Endothelial cell of hepatic sinusoid (primary cell): ENCODE results near the gene CFAP107.

Experiments used
- in situ Hi-C: cut with HindIII; loops from 2 replicates; pipeline ENCODE4 v1.10.0; 2017; ENCODE audit warnings: low sequenced_read_pairs

The CFAP107 gene

DNA sequence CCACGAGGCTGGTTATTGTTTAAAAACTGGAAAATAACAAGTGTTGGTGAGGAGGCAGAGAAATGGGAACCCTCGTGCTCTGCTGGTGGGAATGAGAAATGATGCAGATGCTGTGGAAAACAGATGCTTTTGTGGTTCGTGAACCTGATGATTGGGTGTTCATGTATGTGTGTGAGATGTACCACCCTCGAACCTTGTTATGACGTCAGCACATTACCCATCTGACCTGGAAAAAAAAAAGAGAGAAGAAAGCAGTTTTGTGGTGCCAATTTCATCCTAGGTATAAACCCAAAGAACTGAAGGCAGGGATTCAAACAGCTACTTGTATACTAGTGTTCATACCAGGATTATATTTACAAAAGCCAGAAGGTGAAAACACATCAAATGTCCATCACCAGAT, 6.4 kb upstream of the CFAP107 start:
- in situ Hi-C loops: no loop called here

DNA sequence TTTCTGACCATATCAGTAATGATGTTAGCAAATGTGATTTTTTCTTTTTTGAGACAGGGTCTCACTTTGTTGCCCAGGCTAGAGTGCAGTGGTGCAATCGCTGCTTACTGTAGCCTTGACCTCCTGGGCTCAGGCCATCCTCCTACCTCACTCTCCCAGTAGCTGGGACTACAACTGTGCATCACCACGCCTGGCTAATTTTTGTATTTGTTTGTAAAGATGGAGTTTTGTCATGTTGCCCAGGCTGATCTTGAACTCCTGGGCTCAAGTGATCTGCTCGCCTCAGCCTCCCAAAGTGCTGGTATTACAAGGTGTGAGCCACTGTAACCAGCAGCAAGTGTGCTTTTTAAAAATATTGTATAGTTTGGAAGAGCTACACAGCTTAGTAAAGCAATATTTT, 4.1 kb upstream of the CFAP107 start:
- in situ Hi-C loops: no loop called here

DNA sequence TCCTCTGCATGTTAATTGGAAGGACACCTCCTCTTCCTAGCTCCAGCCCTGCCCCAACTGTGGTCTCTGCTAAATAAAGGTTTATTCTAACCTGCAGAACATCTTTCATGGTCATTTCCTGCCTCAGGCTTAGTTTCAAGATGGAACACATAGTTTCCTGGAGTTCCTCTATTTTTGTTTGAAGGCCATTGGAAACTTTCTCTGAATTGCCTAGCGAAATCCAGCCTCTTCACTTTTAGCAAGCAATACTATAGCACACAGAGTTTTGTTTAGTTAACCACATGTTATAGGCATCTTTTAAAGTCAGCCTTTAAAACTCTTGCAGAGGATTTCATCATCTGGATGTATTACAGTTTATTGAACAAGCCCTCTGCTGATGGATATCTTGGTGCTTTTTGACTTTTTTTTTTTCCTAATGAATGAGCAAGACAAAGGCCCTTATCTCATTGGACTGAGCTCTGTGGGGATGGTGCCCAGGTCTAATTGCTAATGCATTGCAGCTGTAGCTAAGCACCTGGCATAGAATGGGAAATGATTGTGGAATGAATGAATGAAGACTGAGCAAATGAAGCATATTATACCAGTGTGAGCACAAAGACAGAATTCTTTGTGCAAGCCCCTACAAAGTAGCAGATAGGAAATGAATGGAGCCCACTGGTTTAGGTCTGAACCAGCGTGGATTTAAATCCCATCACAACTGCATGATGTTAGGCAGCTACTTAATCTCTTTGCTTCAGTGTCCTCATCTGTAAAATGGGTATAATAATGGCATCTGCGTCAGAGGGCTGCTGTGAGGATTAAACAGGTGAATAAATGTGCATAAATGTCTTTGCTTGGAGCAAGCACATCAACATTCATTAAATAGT, 641 bp upstream of the CFAP107 start:
- in situ Hi-C loops: no loop called here

DNA sequence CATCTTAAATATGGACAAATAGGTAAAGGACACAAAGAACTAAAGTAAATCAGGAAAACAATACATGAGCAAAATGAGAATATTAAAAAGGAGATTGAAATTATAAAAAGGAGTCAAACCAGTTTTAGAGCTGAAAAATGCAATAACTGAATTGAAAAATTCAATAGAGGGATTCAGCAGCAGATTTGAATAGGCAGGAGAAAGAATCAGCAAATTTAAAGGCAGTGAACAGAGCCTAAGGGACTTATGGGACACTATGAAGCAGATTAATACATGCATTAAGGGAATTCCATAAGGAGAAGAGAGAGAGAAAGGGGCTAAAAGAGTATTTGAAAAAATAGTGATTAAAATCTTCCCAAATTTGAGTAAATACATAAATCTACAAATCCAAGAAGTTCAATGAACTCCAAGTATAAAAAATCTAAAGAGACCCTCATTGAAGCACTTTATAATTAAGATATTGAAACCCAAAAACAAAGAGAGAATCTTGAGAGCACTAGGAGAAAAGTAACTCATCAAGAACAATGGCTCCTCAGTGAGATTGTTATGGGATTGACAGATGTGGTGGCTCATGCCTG, 2.9 kb downstream of the CFAP107 start:
- in situ Hi-C loops: no loop called here

DNA sequence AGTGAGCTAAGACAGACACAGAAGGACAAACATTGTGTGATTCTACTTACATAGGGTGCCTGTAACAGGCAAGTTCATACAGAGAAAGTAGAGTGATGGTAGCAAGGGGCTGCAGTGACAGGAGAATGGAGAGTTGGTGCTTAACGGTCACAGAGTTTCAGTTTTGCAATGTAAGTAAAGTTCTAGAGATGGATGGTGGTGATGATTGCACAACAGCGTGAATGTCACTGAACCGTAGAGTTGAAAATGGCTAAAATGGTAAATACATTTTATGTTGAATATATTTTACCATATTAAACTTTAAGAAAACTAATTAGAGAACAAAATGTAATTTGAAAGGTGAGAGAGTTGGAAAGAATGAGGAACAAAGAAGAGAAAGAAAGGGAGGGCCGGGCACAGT, 8.7 kb downstream of the CFAP107 start:
- in situ Hi-C loops: no loop called here

DNA sequence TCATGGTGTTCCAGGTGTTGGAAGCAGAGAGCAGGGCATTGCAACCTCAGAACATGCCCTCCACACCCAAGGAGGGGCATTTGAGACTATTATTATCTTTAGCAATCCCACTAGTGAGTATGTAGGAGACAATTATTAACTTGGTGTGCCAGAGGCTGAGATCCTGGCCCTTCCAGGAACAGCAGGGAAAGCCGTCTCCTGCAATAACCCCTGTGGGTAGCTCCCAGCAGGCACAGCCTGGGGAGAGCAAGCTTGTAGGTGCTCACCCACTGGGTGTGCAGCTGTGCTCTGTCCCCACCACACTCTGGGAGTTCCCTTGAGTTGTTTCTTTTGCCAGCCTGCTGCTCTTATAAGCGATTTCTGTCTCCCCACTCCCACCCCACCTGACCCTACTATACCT, 10.3 kb downstream of the CFAP107 start:
- in situ Hi-C loops: no loop called here

DNA sequence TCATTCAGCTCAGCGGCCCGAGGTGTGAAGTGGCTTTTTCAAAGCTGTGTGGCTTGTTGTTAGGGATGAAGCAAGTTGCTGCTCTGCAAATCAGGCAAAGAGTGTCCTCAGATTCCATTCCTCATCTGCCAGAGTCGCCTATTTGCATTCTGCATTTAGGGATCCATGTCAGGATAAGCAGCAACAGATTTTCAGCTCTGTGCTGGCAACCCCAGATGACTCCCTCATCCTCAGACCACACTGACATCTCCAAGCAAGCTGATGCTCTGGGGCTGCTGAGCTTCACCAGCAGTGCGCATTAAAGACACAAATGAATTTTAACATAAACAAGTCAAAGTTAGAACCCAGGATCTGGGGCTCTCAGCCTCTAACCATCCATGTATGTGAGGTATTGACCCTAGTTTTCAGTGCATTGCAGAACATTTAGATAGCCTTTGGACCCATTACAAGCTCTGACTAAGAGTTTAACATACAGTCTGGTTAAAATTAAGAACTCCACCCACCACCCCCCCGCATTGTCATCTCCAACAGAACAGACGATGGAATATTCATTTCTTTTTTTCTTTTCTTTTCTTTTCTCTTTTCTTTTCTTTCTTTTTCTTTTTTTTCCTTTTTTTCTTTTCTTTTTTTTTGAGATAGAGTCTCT, 10.9 kb downstream of the CFAP107 start:
- in situ Hi-C loops: no loop called here

DNA sequence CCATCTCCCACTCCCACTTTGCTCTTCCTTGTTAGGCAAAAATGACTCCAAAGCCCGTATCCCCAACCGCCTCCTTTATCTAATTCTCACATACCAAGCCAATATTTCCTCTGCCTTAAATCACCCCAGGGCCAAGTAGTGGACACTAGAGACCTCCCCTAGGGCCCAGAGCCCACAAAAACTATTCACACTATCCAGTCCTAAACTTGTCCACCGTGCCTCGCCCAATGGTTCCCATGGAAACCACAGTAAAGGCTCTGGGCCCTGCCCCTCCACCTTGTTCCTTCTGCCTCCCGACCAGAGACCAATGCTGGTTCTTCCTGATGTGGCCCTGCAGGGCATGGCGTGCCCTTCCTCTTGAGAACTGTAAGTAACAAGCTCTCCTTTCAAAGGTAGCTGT, 11.8 kb downstream of the CFAP107 start:
- in situ Hi-C loops: no loop called here

DNA sequence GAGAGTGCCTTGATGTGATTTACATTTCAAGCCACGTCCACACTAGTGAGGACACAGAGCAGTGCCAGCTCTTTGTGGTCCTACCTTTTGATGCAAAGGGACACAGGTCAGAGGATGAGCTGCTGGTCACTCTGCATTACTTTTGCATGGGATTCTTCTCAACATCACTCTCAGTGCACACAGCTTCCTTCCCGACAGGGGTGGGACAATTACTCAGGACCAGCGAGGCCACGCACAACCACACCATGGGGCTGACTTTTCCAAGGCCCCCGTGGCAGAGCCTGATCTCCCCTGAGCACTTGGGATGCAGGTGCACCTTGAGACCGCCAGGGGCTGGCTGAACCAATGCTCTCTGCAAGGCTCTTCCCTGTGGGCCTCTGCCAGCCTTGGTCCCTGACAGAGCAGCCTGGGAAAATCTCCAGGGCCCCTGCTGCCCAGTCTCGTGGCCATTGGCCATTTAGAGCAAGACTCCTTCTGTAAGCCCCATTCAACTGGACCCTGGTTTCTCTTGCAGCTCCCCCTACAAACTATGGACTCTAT, 14.3 kb downstream of the CFAP107 start:
- in situ Hi-C loops: no loop called here

DNA sequence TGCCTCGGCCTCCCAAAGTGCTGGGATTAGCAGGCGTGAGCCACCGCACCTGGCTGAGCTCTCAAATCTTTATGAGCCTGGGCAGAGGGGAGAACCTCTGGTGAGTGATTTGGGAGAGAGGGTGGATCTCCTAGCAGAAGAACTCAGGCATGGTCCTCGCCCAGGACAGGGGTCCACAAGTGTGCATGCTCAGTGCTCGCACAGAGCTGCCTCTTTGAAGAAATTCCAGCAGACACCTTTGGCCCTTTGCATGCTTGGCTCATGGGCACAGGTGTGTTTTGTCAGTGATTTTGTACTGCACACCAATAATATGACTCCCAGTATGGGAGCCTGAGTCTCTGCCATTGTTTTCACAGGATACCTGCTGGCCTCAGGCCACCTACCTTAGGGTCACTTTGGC, 15.8 kb downstream of the CFAP107 start:
- in situ Hi-C loops: no loop called here

DNA sequence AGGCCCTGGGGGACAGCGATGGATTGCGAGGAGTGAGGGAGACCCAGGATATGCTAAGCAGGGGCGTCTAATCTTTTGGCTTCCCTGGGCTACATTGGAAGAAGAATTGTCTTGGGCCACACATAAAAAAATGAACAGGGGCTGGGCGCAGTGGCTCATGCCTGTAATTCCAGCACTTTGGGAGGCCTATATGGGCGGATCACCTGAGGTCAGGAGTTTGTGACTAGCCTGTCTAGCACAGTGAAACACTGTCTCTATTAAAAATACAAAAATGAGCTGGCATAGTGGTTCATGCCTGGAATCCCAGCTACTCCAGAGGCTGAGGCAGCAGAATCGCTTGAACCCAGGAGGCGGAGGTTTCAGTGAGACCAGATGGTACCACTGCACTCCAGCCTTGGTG, 16.8 kb downstream of the CFAP107 start:
- in situ Hi-C loops: no loop called here

DNA sequence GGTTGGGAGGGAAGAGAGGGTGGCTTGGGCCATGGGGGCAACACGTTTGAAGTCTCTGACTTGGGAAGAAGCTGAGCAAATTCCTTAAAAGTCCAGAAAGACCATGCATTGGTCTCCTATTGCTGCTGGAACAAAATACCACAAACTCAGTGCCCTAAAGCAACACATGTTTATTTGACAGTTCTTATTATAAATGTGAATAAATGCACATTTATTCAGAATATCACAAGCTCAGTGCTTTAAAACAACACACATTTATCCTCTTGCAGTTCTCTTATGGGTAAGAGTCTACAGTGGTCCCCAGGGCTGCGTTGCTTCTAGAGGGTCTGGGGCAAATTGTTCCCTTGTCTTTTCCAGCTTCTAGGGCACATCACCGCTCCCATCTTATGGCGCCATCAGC, 17.5 kb downstream of the CFAP107 start:
- in situ Hi-C loops: no loop called here

DNA sequence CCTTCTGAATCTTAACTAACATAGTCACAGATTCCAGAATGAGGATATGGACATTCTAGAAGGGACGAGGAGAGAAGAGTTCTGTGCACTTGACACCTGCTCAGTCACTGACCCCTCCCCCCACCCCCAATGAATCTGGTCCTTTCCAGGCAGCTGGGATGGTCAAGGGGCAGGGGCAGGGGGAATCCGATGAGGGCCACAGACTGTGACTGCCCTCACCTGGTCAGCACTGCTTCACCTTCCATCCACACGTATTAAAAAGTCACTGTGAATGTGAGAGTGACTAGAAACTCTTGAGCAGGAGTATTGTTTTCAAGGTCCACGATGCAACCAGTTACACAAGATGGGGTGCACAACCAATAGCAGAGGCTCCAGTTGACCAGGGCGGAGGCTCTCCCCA, 18.0 kb downstream of the CFAP107 start:
- in situ Hi-C loops: no loop called here

DNA sequence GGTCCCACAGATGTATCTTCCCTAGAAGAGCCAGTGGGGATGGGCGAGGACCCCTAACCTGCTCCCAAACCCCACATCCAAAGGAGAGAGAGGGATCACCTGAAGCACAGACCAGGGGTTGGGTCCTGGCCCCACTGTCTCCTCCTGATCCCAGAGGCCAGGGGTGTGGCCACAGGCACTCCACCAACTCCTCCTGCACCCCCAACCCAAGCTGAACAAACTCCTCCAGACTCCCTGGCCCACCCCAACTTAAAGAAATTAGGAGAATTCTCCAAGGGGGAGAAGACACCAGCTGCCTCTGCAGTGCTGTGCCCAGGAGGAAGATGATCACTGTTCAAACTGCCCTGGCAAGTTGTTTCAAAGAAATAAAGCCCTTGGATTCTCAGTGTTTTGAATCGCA, 23.0 kb downstream of the CFAP107 start:
- in situ Hi-C loops: no loop called here

DNA sequence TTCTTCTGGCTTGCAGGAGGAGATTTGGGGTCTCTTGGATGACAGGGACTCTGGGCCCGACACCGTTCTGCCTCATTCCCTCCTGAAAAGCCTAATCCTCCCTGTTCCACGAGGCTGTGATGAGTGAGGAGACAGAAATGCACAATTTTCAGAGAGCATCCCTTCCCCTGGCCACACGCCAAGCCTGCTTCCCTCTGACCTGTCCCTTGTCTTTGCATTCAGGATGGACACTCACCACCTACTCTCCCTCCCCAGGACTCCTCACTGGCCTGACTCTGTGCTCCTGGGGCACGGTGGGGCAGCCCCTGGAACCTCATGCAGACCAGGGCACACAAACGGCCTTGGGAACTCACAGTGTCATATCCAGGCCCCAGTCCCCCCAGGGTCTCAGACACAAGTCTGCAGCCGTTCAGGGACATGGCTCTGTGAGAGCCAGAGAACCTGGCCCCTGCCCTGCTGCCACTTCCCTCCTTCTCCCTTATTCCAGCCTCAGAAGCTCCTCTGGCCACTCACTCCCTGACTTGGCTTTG, 24.0 kb downstream of the CFAP107 start:
- in situ Hi-C loops: no loop called here

DNA sequence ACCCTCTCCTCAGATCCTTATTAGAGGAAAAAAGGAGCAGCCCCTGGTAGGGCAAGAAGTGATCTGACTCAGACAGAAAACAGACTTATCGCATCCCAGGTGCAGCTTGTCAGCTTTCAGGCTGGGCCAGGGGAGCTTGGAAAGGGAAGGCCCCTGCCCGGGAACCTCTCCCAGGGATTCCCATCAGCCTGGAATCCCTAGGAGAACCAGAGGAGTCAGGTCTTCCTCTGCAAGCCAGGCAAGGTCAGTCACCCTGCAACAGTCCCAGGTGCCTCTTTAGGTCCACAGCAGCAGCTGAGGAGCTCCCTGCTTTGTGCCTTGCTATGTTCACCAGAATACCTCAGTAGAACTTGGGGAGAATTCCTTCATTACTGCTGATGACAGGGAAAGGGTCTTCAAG, 24.6 kb downstream of the CFAP107 start:
- in situ Hi-C loops: no loop called here

DNA sequence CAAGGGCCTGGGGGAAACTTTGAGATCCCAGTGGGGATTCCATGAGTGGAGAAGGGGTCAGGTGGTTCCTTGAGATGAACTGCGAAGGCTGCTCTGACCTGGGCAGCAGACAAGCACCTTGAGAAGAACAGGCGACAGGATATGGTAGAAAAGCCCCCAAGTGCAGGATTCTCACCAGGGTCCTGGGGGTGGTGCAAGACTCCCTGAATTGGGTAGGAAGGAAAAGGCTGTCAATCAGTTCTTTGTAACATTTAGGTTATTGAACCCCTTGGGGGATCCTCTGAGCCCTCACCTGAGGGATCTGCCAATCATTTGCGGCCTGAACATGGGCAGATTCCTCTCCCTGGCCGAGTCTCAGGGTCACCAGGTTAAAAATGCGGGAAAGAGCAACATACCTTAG, 25.2 kb downstream of the CFAP107 start:
- in situ Hi-C loops: no loop called here

DNA sequence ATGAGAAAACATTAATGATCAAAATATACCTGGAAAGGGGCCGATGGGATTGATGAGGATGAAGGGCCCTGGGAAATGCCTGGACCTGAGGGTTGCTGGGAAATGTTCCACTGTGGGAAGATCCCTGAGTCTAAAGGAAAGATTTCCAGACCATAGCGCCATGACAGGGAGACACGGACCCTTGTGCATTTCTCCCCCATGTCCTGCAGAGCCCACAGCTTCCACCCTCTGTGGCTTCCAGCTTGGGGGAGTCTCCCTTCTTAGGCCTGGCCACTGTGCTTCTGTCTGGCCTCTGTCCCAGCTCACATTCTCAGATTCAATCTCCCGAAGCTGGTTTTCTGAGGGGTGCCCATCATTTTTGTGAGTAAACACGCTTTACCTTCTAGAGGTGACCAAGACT, 26.5 kb downstream of the CFAP107 start:
- in situ Hi-C loops: no loop called here

DNA sequence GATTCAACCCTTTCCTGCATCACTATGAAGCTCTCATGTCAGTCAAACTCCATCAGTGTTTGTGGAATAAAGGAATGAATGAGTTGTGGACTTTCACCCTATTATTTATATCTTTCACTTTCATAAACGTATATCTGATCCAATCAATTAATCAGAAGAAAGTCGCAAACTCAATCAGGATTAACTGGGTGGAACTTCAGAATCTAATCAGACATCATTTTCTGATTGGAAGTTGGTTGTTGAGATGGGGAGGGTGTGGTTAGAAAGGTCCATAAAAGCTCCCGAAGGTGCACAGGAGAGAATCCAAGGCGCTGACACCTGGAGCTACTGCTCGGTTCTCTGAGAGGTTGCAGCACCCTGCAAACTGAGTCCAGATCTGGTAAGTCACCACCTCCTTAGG, 27.4 kb downstream of the CFAP107 start, which contains the start of gene PRAMEF12:
Gene PRAMEF12, plus strand, starts transcription at position 301 of the 400 bp plus-strand sequence. CDS start 1,130 bp downstream, outside the sequence.
- in situ Hi-C loops: no loop called here

DNA sequence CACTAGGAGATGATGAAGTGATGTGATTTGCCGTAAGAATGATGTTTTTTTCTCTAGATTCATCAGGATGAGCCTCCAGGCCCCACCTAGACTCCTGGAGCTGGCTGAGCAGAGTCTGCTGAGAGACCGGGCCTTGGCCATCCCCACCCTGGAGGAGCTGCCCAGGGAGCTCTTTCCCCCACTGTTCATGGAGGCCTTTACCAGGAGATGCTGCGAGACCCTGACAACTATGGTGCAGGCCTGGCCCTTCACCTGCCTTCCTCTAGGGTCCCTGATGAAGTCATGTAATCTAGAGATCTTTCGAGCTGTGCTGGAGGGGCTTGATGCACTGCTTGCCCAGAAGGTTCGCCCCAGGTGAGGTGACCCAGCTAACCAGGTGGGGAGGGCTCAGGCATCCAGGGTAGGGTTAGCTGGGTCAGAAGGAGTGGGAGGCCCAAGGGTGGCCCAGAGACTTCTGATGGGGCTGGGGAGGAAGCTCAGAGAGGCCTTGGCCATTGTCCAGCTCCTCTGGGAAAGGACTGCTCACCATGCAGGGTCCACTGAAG, 28.9 kb downstream of the CFAP107 start:
- in situ Hi-C loops: no loop called here

DNA sequence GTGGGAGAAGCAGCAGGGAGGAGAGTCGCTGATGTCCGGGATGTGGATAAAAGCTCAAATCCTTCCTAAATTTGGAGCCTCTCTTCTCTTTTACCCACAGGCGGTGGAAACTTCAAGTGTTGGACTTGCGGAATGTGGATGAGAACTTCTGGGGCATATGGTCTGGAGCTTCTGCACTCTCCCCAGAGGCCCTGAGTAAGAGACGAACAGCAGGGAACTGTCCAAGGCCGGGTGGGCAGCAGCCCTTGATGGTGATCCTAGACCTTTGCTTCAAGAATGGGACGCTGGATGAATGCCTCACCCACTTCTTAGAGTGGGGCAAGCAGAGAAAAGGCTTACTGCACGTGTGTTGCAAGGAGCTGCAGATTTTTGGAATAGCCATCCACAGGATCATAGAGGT, 29.4 kb downstream of the CFAP107 start:
- in situ Hi-C loops: no loop called here
